Panc1 (cell line): ENCODE data around the gene SLC16A8. TPM values are rescaled to one million over a fixed set of nuclear protein-coding genes. Genes with fewer than 3 reads are reported as not detected.

ENCODE experiments used
- ATAC-seq: fragments of 200-7000 bp; cut with Tn5 transposase; 2 replicates; pipeline ENCODE4 v1.9.1; 2020; ENCODE audit warnings: mild to moderate bottlenecking, moderate library complexity
- BruUV-seq: library from RNA; stranded (reverse); fragments of 400-500 nt; replicated peaks from 2 replicates; lab custom pipeline; 2021; lab: Mats Ljungman, UMichigan
- CTCF ChIA-PET: fragments of 300-600 bp; sonication (Branson Sonifier 250); formaldehyde crosslinking; loops from one replicate; lab custom pipeline; 2022; ENCODE audit warnings: antibody characterized with exemption; lab: Charles Lee
- POLR2A ChIA-PET: fragments of 300-600 bp; sonication (Branson Sonifier 250); formaldehyde crosslinking; loops from one replicate; lab custom pipeline; 2022; ENCODE audit warnings: antibody characterized with exemption; lab: Charles Lee
- DNase-seq: peaks from one replicate; pipeline ENCODE4 v3.0.0-alpha.2; 2010; ENCODE audit warnings: low read depth, low spot score
- H3K27ac ChIP-seq: 2 replicates; pipeline ENCODE4 v1.5.1; 2011; ENCODE audit warnings: mild to moderate bottlenecking, low read length, inconsistent platforms
- H3K27me3 ChIP-seq: fragments of 200-500 bp; sonication (Bioruptor generic); 2 replicates; pipeline ENCODE4 v1.6.0; 2014; ENCODE audit warnings: low read length, inconsistent platforms; ENCODE audit not compliant: control insufficient read depth, insufficient read depth
- H3K36me3 ChIP-seq: fragments of 200-500 bp; sonication (Bioruptor generic); 2 replicates; pipeline ENCODE4 v1.5.1; 2014; ENCODE audit warnings: inconsistent platforms, mild to moderate bottlenecking, low read length, moderate library complexity; ENCODE audit not compliant: control insufficient read depth, insufficient read depth
- H3K4me1 ChIP-seq: 2 replicates; pipeline ENCODE4 v1.5.1; 2011; ENCODE audit warnings: inconsistent platforms, mild to moderate bottlenecking, low read length, moderate library complexity; ENCODE audit not compliant: control insufficient read depth, insufficient read depth
- H3K4me3 ChIP-seq, 2 experiments: 2 replicates each; pipeline ENCODE4 v1.5.1; 2011 to 2012; ENCODE audit warnings: low read depth in 2 of 2, low read length in 2 of 2, mild to moderate bottlenecking in 2 of 2, inconsistent platforms in 1 of 2, moderate library complexity in 1 of 2
- H3K9me3 ChIP-seq: fragments of 200-500 bp; sonication (Bioruptor generic); 2 replicates; pipeline ENCODE4 v1.5.1; 2014; ENCODE audit warnings: low read depth, mild to moderate bottlenecking, inconsistent platforms, low read length, moderate library complexity; ENCODE audit not compliant: control insufficient read depth, insufficient read depth
- CTCF ChIP-seq: fragments of 450-650 bp; IDR thresholded peaks from 2 replicates; pipeline ENCODE4 v1.5.1; 2017; ENCODE audit warnings: mild to moderate bottlenecking
- POLR2AphosphoS5 ChIP-seq: IDR thresholded peaks from 2 replicates; pipeline ENCODE4 v1.6.1; 2012; ENCODE audit warnings: mild to moderate bottlenecking, low read depth, low read length, moderate library complexity
- REST ChIP-seq, 2 experiments: IDR thresholded peaks; 2 replicates each; pipeline ENCODE4 v1.6.1; 2011 to 2012; ENCODE audit warnings: low read depth in 2 of 2, control low read depth in 1 of 2, low read length in 1 of 2, mild to moderate bottlenecking in 1 of 2, moderate library complexity in 1 of 2; ENCODE audit not compliant: insufficient read depth in 1 of 2
- SIN3A ChIP-seq: IDR thresholded peaks from 2 replicates; pipeline ENCODE4 v1.6.1; 2012; ENCODE audit warnings: low read depth, mild to moderate bottlenecking, low read length, moderate library complexity, borderline replicate concordance; ENCODE audit not compliant: insufficient read depth
- TCF7L2 ChIP-seq: IDR thresholded peaks from 2 replicates; pipeline ENCODE4 v1.6.1; 2011; ENCODE audit warnings: mild to moderate bottlenecking, low read depth, low read length, inconsistent platforms
- in situ Hi-C: cut with HindIII; loops from 2 replicates; pipeline ENCODE4 v1.10.0; 2016; ENCODE audit warnings: low sequenced_read_pairs, low pct_unique_long_range_greater_than_20kb
- intact Hi-C: fragments of 100-400 bp; cut with micrococcal nuclease; formaldehyde crosslinking; loops from one replicate; pipeline ENCODE4 v1.10.0; 2022; ENCODE audit not compliant: unreplicated experiment
- total RNA-seq: library from RNA; stranded (reverse); gene quantifications from one replicate; pipeline ENCODE4 v1.2.1, GENCODE V29; 2021; ENCODE audit not compliant: unreplicated experiment

The SLC16A8 gene
- total RNA-seq, 1 experiment from 2014 or later, result not detected

DNA sequence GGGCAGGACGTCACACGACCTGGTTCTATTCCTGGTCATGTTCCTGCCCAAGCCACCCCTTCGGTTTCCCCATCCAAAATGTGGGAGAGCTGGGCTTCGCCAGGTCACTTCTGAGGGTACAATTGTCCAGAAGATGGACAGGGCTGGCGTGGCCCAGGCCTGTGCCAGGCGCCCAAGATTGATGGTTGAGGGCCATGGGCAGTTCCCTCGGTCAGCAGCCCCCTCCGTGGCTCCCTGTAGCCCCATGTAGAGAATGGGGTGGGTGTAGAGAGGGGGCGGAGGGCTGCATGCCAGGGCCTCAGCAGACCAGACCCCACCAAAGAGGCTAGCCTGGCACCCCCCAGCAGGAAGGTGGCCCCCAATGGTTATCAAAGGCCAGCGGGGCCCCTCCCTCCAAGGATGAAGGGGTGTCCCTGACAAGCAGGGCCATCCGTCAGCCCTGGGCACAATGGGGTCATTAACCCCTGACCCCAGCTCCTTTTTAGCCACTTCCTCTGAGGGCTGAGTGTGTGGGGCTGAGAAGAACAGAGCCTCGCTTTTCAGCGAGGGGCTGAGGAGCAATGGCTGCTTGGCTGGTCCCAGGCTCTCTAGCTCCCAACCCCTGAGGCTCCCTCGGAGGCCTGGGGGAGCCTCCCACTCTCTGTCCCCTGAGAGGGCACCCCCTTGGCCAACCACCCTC lies 37.8 kb downstream of the SLC16A8 start:
- ChIA-PET CTCF (no interaction called here), POLR2A (no interaction called here)
- Histone ChIP-seq H3K9me3 (no peaks in the 10 kb centered on the region), H3K4me3 (no peak overlapping the region), H3K4me1 (no peaks in the 10 kb centered on the region), H3K36me3 (no peaks in the 10 kb centered on the region), H3K27ac (no peak overlapping the region), H3K27me3 (no peaks in the 10 kb centered on the region)
- ATAC-seq (no peak), DNase-seq (no peak)
- in situ Hi-C loops (no loop called here), intact Hi-C loops (no loop called here)
- TF ChIP-seq SIN3A, result no peak
- TF ChIP-seq TCF7L2, result no peak
- TF ChIP-seq POLR2AphosphoS5, result no peak
- TF ChIP-seq REST (IDR thresholded peaks at IDR 0.05; ENCODE audit: insufficient read depth in 1 of 2, low read depth in 2 of 2, low read length in 1 of 2), result no peak
- TF ChIP-seq CTCF, result no peak
- no TSS peak for BruUV-seq

DNA sequence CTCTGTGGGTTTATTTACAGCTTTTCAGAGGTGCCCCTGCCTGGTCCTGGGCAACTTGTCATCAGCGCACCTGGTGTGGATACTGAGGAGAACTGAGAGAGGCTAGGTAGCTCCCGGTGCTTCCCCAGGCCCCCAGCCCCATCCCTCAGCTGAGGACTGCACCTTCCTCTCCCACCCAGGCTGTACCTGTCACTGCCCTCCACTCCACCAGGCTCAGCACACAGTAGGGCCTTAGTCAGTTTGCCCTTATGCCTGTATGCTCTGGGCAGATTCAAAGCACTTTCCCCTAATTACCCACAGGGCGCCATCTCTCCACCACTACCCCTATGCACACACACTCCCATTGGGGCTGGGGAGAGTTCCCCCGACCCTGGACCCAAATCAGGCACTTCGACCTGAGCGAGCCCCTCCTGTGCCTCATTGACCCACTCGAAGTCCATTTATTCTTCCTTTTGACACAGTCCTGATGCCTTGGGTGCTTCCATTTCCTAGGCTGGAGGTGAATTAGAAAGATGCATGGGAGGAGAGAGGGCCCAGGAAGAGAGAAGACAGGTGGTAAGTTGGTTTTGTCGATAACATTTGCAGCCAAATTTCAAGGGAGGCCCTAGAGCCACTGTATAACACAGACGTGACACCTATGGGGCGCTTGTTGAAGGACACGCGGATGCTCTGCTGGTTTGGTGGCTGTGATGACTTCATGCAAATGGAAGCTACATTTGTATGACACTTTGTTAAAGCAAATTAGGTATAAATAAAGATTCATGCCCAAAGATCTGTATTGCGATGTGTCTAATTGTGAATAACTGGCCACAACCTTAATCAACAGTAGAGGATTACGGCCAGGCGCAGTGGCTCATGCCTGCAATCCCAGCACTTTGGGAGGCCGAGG lies 40.6 kb downstream of the SLC16A8 start:
- Histone ChIP-seq H3K36me3 (no peaks in the 10 kb centered on the region), H3K4me1 (no peaks in the 10 kb centered on the region; the same call in 1 of the 2 replicates), H3K27ac (no peak overlapping the region), H3K4me3 (no peak overlapping the region), H3K27me3 (no peaks in the 10 kb centered on the region), H3K9me3 (no peaks in the 10 kb centered on the region)
- in situ Hi-C loops, result no loop called here
- no TSS peak for BruUV-seq
- no peak; the same call in 1 of the 2 replicates for ATAC-seq
- CTCF ChIA-PET, result interaction anchor here (0.6 kb wide), 1 partner anchor 961 kb away, joined by 3 read pairs; no protein-coding TSS in a partner anchor
- no peak for DNase-seq
- POLR2A ChIA-PET, result no interaction called here
- TF ChIP-seq SIN3A, result no peak
- TF ChIP-seq POLR2AphosphoS5, result no peak
- TF ChIP-seq TCF7L2, result no peak
- no peak for TF ChIP-seq CTCF
- no peak for TF ChIP-seq REST (IDR thresholded peaks at IDR 0.05; ENCODE audit: insufficient read depth in 1 of 2, low read depth in 2 of 2, low read length in 1 of 2)
- intact Hi-C loops, result no loop called here
